ENCODE results near the gene ADH1C. TPM values are rescaled to one million over a fixed set of nuclear protein-coding genes. Genes with fewer than 3 reads are reported as not detected.

The ADH1C gene
- total RNA-seq, 1 experiment from 2014 or later = not detected

DNA sequence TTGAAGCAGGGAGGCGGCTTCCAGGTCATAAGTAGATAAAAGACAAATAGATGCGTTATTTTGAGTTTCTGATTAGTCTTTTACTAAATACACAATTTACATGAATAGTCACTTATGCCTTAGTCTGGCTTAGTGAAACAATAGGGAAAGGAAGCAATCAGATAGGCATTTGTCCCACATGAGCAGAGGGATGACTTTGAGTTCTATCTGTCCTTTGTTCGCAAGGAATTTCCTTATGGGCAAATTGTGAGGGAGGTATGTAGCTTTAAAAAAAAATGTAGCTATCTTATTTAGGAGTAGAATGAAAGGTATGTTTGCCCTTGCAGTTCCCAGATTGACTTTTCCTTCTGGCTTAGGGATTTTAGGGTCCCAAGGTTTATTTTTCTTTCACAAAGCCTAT, 26.3 kb upstream of the ADH1C start:
- Histone ChIP-seq H4K8ac (replicated peaks; ENCODE audit: insufficient read length, low read depth, low read length) (no peak overlapping the region), H2BK15ac (ENCODE audit: low read depth, low read length) (no peak overlapping the region), H3K4ac (ENCODE audit: low read depth, low read length) (no peak overlapping the region), H3K27me3 (ENCODE audit: insufficient read depth, low read length) (no peaks in the 10 kb centered on the region), H3K14ac (ENCODE audit: insufficient read depth, low read length) (no peak overlapping the region), H3K9me3 (ENCODE audit: control insufficient read depth, low read depth, low read length) (no peaks in the 10 kb centered on the region), H4K91ac (ENCODE audit: insufficient read length, low read depth, low read length) (no peak overlapping the region), H3K9ac (ENCODE audit: extremely low read depth, insufficient read length, low read length) (no peak overlapping the region), H3K18ac (ENCODE audit: insufficient read length, low read depth, low read length) (no peak overlapping the region), H2BK12ac (ENCODE audit: insufficient read length, low read depth, low read length) (no peak overlapping the region), H3K56ac (ENCODE audit: insufficient read length, low read depth, low read length) (no peak overlapping the region), H3K79me2 (ENCODE audit: insufficient read depth, low read length) (no peaks in the 10 kb centered on the region), H2BK5ac (ENCODE audit: insufficient read length, low read length) (no peak overlapping the region), H2AK5ac (ENCODE audit: insufficient read length, low read length) (no peak overlapping the region), H3K4me2 (ENCODE audit: insufficient read depth, insufficient read length, low read length) (no peak overlapping the region), H2BK20ac (ENCODE audit: low read depth, low read length, poor library complexity, severe bottlenecking) (no peak overlapping the region), H2BK120ac (ENCODE audit: low read depth, low read length, poor library complexity, severe bottlenecking) (no peak overlapping the region), H2AFZ (ENCODE audit: low read length) (no peak overlapping the region), H3K23ac (ENCODE audit: insufficient read length, low read depth, low read length) (no peak overlapping the region), H3K23me2 (ENCODE audit: insufficient read length, low read depth, low read length, poor library complexity, severe bottlenecking) (no peaks in the 10 kb centered on the region), H3K27ac (ENCODE audit: insufficient read length, low read depth, low read length) (no peak overlapping the region), H3T11ph (ENCODE audit: low read length) (no peak overlapping the region), H3K79me1 (ENCODE audit: insufficient read depth, low read depth, low read length, poor library complexity, severe bottlenecking) (no peaks in the 10 kb centered on the region), H4K5ac (ENCODE audit: insufficient read length, low read depth, low read length) (no peak overlapping the region), H3K4me1 (ENCODE audit: insufficient read depth, low read length) (no peaks in the 10 kb centered on the region), H4K20me1 (ENCODE audit: control insufficient read depth, insufficient read depth, insufficient read length) (no peaks in the 10 kb centered on the region)
- WGBS (ENCODE audit: extremely low coverage, insufficient read length, low lambda C conversion rate) = no CpG with 5 or more reads among the region's 3 CpGs
- no peak for DNase-seq
- no peak overlapping the region for H3K4me3 Mint-ChIP-seq
- TF ChIP-seq, protein P1, sequence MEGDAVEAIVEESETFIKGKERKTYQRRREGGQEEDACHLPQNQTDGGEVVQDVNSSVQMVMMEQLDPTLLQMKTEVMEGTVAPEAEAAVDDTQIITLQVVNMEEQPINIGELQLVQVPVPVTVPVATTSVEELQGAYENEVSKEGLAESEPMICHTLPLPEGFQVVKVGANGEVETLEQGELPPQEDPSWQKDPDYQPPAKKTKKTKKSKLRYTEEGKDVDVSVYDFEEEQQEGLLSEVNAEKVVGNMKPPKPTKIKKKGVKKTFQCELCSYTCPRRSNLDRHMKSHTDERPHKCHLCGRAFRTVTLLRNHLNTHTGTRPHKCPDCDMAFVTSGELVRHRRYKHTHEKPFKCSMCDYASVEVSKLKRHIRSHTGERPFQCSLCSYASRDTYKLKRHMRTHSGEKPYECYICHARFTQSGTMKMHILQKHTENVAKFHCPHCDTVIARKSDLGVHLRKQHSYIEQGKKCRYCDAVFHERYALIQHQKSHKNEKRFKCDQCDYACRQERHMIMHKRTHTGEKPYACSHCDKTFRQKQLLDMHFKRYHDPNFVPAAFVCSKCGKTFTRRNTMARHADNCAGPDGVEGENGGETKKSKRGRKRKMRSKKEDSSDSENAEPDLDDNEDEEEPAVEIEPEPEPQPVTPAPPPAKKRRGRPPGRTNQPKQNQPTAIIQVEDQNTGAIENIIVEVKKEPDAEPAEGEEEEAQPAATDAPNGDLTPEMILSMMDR (conservative IDR thresholded peaks at IDR 0.05) = no peak
- peaks cover 2 to 19% (median 4%) of the 10 kb centered on the region in 3 experiments; a peak in 6 of 7 replicates for H3K36me3 Mint-ChIP-seq (ENCODE audit: insufficient read depth in 1 of 3, low read depth in 3 of 3)
- peaks cover 20 to 22% of the 10 kb centered on the region in 2 experiments for H3K9me3 Mint-ChIP-seq
- no peaks in the 10 kb centered on the region; a peak in 1 of 4 replicates for H3K4me1 Mint-ChIP-seq
- H3K27me3 Mint-ChIP-seq (ENCODE audit: low read depth) = no peaks in the 10 kb centered on the region; the same call in 1 of the 2 replicates
- no peak overlapping the region for H3K27ac Mint-ChIP-seq
